Fibroblast of villous mesenchyme (primary cell): ENCODE results near the gene SLX4IP. TPM values are rescaled to one million over a fixed set of nuclear protein-coding genes. Genes with fewer than 3 reads are reported as not detected.

Source experiments
- DNase-seq: peaks from one replicate; pipeline ENCODE4 v3.0.0-alpha.2; 2010; ENCODE audit warnings: low read depth
- H3K4me3 ChIP-seq: 2 replicates; pipeline ENCODE4 v1.5.1; 2011; ENCODE audit warnings: low read depth, mild to moderate bottlenecking, low read length
- total RNA-seq: library from RNA; depleted of rRNA; stranded (reverse); fragments of >200 nt; gene quantifications from 2 replicates; pipeline ENCODE4 v1.2.3, GENCODE V29; 2012
- TF ChIP-seq, protein P1 (sequence below): IDR thresholded peaks from 2 replicates; pipeline ENCODE4 v1.5.1; 2012; ENCODE audit warnings: low read depth, mild to moderate bottlenecking, low read length; ENCODE audit not compliant: insufficient read depth

Gene SLX4IP
- total RNA-seq, 1 donor, result 5.6 TPM

DNA sequence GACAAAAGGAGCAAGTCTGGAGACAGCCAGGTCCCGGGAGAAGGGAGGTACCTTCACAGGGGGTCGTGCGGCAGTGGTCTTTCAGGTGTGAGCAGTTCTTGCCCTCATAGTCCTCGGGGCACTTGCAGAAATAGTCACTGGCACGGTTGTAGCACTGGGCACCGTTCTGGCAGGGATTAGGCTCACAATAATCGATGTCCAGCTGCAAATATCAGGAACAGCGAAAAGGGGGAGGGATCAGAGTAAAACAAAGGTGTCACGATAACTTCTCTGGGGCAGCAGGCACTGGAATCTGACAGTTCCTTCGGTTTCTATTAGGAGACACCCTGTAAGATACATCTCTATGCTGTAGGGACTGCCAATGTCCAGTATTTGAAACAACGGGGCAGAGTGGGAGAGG is 212.8 kb downstream of the SLX4IP start:
- DNase-seq, result no peak
- H3K4me3 ChIP-seq, result no peak overlapping the region
- TF ChIP-seq, protein P1, sequence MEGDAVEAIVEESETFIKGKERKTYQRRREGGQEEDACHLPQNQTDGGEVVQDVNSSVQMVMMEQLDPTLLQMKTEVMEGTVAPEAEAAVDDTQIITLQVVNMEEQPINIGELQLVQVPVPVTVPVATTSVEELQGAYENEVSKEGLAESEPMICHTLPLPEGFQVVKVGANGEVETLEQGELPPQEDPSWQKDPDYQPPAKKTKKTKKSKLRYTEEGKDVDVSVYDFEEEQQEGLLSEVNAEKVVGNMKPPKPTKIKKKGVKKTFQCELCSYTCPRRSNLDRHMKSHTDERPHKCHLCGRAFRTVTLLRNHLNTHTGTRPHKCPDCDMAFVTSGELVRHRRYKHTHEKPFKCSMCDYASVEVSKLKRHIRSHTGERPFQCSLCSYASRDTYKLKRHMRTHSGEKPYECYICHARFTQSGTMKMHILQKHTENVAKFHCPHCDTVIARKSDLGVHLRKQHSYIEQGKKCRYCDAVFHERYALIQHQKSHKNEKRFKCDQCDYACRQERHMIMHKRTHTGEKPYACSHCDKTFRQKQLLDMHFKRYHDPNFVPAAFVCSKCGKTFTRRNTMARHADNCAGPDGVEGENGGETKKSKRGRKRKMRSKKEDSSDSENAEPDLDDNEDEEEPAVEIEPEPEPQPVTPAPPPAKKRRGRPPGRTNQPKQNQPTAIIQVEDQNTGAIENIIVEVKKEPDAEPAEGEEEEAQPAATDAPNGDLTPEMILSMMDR, result no peak

DNA sequence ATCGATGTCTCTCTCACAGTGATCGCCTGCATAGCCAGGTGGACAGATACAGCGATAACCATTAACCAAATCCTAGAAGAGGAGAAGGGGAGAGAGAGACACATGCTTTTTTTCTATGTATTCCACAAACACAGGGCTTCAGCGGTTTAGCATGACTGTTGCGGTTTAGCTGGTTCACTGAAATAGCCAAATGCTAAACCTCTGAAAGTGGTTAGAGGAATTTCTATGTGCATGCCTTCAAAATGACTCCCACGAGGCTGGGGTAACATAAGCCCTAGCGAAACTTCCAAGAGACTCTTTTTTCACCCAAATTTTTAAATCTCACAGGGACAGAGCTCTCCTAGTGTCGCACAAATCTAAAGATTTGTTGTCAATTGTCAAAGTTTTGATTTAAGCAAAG is 213.5 kb downstream of the SLX4IP start:
- H3K4me3 ChIP-seq, result no peak overlapping the region
- peak; percentile 79 for DNase-seq
- TF ChIP-seq, protein P1, result no peak

DNA sequence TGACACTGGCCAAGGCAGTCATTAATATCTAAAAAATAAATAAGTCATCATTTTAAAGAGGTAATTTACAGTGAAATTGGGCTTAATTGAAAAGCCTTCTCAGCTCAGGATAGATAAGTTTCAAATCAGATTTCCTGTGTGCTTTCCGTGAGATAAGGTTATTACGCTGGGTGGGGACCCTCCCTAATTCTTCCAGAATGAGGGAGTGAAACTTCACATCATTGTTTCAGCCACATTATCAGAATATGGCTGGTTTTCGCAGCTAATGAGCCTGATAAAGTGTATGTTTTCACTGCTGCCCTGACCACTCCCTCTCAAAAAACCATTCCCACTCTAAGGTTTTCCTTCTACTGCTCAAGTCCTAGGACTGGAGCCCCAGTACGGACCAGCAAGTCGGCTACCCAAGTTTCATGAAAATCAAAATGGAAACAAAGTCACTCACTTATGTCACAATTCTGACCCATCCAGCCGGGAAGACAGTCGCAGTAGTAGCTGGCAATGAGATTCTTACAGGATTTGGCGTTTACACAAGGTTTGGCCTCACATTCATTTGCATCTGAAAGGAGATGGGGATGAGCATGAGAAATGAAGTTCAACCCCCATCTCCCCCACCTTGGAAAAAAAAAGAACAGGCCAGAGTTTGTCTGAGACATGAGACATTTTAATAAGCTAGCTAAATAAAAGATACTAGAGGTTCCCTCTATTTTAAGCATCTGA is 214.1 kb downstream of the SLX4IP start:
- DNase-seq, result no peak
- H3K4me3 ChIP-seq, result no peak overlapping the region
- TF ChIP-seq, protein P1, result no peak

DNA sequence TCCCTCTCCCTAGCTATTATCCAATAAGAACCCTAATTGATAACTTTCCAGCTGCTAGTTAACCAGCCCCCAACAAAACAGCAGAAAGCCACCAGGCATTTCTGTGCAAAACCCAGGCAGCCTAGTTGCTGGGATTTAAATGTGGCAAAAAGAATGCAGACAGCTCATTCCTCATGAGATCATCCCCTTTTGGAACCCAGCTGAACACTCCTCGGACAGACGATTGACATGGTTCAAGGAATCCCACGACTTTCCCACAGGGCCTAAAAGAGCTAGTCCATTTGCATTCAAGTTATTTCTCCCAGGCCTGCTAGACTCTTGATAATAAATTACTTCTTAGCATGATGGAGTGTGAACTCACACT is 214.7 kb downstream of the SLX4IP start:
- no peak overlapping the region for H3K4me3 ChIP-seq
- TF ChIP-seq, protein P1, result no peak
- no peak for DNase-seq

DNA sequence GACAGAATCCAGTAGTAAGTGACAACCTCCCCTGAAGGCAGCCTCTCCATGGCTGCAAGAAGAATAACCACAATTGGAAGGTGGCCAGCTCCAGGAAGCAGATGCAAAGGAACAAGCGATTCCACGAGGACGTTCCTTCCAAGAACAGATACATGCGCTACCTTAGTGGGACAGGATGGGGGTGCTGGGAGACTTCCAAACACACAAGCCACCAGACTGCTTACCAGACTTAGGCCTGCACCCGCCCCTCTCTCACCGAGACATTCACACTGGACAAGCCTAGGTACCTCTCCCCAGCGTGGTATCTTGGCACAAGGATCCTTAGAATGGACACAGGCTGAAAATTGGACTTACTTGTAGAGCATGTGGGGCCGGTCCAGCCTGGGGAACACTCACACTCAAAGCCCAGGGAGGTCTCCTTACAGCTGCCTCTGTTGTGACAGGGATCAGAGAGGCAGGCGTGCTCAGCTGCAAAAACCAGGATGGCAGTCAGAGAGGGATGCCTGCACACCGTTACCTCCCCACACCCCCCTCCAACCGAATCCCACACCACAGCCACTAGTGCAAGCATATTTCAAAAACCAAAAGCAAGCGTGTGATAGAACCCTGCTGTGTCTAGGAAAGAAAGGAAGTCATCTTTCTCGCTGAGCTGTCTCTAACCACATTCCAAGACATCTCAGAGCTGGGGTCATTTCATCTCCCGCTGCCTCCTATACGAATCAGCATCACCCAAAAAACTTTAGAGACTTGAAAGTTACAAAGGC is 216.3 kb downstream of the SLX4IP start:
- H3K4me3 ChIP-seq, result no peak overlapping the region
- peak; percentile 49 for DNase-seq
- TF ChIP-seq, protein P1, result no peak

DNA sequence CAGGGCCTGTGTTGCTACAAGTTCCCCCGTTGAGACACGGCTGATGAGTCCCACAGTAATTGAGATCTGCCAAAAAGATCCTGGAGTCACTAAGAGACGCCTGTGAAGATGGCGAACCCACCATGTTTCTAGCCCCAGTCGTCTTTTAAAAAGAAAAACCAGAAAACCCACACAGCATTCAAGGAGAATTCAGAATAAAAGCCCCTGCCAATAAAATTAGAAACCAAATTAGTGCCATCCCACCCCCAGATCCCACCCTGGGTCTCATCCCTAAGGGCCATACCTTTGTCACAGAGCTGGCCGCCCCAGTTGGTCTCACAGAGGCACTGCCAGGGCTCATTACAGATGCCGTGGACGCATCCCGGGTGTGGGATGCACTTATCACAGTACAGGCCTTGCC is 217.1 kb downstream of the SLX4IP start:
- H3K4me3 ChIP-seq, result no peak overlapping the region
- DNase-seq, result no peak
- TF ChIP-seq, protein P1, result no peak
